Measurements from ENCODE around the gene RBMS3. TPM values are rescaled to one million over a fixed set of nuclear protein-coding genes. Genes with fewer than 3 reads are reported as not detected.

Gene RBMS3
- total and polyA plus RNA-seq, 2 of the 13 experiments (the other 11 are each of a cell fraction or from before 2014, with no cell fraction given), result not detected

- under 1% methylated on average over 5 of the region's 6 CpGs for WGBS (ENCODE audit: low lambda C conversion rate)
- H3K79me2 ChIP-seq (ENCODE audit: insufficient read depth, low read length), result no peaks in the 10 kb centered on the region
- no peak overlapping the region for H2AFZ ChIP-seq (ENCODE audit: low read length)
- H3K4me2 ChIP-seq (ENCODE audit: low read depth, low read length), result no peak overlapping the region
- TF ChIP-seq EEA1 (CRISPR knock-in tag; IDR thresholded peaks at IDR 0.05; ENCODE audit: borderline replicate concordance) (no peak), THYN1 (CRISPR knock-in tag; IDR thresholded peaks at IDR 0.05; ENCODE audit: borderline replicate concordance, low read depth) (no peak), ZNF749 (CRISPR knock-in tag; IDR thresholded peaks at IDR 0.05; ENCODE audit: borderline replicate concordance) (no peak), ISL2 (CRISPR knock-in tag; IDR thresholded peaks at IDR 0.05) (no peak), ZMAT3 (CRISPR knock-in tag; conservative IDR thresholded peaks at IDR 0.05) (no peak), ZNF44 (CRISPR knock-in tag; IDR thresholded peaks at IDR 0.05) (no peak), RBM39 (IDR thresholded peaks at IDR 0.05; ENCODE audit: low read depth, low read length, poor library complexity, severe bottlenecking) (no peak), PAWR (CRISPR knock-in tag; IDR thresholded peaks at IDR 0.05; ENCODE audit: borderline replicate concordance) (no peak)
- CTCF ChIA-PET (ENCODE audit: low intra/inter-chr PET ratio, low total read pairs), result no interaction called here
- no peak overlapping the region for H3K9ac ChIP-seq (ENCODE audit: insufficient read depth, low read depth, low read length)
- H4K20me1 ChIP-seq (ENCODE audit: insufficient read depth, low read length), result no peaks in the 10 kb centered on the region
- POLR2A ChIA-PET, result no interaction called here
- no peak overlapping the region for H3K27ac ChIP-seq (ENCODE audit: extremely low read length, insufficient read depth, low read length)
- no peaks in the 10 kb centered on the region; a peak in 1 of 5 replicates for H3K27me3 ChIP-seq (ENCODE audit: control insufficient read depth in 1 of 2, insufficient read depth in 2 of 2, low read length in 2 of 2)
- no peaks in the 10 kb centered on the region for H3K36me3 ChIP-seq (replicated peaks in 1 of 2; ENCODE audit: control insufficient read depth in 1 of 2, insufficient read depth in 2 of 2, low read length in 2 of 2)
- no peak for DNase-seq (ENCODE audit: low spot score)
- in situ Hi-C loops (cut with HindIII; ENCODE audit: extremely low pct_ligation_motif_present, low pct_unique_long_range_greater_than_20kb), result no loop called here
- H3K9me3 ChIP-seq (ENCODE audit: low read length), result no peaks in the 10 kb centered on the region
- ATAC-seq, result no peak
- no peak for FAIRE-seq
- no TSS peak for BruUV-seq (replicated peaks)
- H3K4me3 ChIP-seq (replicated peaks in 1 of 3; ENCODE audit: insufficient read depth in 1 of 3, low read depth in 2 of 3, low read length in 3 of 3), result no peak overlapping the region
- intact Hi-C loops (cut with micrococcal nuclease; ENCODE audit: unreplicated experiment), result no loop called here
- H3K4me1 ChIP-seq (ENCODE audit: insufficient read depth, low read length), result no peaks in the 10 kb centered on the region
Observed at GRCh38 chr3:29249829-29250345, 31.0 kb upstream of the RBMS3 start.
